Astrocyte of the spinal cord (primary cell): ENCODE measurements around the gene INSIG1.

Source experiments
- DNase-seq: peaks from one replicate; pipeline ENCODE4 v3.0.0; 2011; ENCODE audit warnings: low read depth, low spot score
- H3K4me3 ChIP-seq: 2 replicates; pipeline ENCODE4 v1.5.1; 2011; ENCODE audit warnings: low read depth, mild to moderate bottlenecking, low read length, moderate library complexity
- in situ Hi-C: cut with HindIII; loops from 2 replicates; pipeline ENCODE4 v1.10.0; 2017; ENCODE audit warnings: low sequenced_read_pairs
- TF ChIP-seq, protein P1 (sequence below): IDR thresholded peaks from 2 replicates; pipeline ENCODE4 v1.5.1; 2012; ENCODE audit warnings: low read depth, mild to moderate bottlenecking, low read length, inconsistent platforms

The INSIG1 gene

DNA sequence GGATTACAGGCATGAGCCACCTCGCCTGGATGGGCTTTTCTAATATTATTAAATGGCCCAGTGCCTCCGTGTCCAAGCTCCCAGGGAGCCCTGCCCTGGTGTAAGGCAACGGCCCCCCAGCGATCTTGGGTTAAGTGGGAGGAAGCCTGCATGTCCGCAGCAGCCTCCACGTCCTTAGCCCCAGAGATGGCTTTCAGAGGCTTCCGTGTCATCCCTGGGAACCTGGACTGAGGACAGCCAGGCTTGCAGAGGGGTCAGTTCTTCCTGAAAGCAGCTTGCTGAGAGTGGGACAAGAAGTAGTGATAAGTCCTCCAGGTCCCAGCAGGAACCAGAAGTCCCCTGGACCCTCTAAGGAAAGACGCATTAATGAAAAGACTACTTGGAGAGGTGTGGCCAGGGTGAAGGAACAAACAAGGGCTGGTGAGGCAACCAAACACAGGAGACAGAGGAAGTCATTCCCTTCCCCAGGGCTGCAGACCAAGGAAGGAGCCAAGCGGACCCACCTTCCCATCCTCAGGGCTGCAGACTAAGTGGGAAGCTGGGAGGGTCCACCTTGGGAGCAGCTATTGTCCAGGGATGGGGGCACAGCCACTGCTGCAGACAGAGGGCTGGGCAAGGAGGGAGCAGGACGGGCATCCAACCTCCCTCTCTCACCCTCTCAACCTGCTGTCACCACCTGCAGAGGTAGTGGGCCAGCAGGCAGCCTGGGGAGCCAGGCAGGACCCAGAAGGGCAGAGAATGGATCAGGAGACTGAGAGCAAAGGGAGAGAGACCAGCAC is 13.0 kb upstream of the INSIG1 start:
- TF ChIP-seq, protein P1, sequence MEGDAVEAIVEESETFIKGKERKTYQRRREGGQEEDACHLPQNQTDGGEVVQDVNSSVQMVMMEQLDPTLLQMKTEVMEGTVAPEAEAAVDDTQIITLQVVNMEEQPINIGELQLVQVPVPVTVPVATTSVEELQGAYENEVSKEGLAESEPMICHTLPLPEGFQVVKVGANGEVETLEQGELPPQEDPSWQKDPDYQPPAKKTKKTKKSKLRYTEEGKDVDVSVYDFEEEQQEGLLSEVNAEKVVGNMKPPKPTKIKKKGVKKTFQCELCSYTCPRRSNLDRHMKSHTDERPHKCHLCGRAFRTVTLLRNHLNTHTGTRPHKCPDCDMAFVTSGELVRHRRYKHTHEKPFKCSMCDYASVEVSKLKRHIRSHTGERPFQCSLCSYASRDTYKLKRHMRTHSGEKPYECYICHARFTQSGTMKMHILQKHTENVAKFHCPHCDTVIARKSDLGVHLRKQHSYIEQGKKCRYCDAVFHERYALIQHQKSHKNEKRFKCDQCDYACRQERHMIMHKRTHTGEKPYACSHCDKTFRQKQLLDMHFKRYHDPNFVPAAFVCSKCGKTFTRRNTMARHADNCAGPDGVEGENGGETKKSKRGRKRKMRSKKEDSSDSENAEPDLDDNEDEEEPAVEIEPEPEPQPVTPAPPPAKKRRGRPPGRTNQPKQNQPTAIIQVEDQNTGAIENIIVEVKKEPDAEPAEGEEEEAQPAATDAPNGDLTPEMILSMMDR = no peak
- in situ Hi-C loops = no loop called here
- DNase-seq = no peak
- no peak overlapping the region for H3K4me3 ChIP-seq

DNA sequence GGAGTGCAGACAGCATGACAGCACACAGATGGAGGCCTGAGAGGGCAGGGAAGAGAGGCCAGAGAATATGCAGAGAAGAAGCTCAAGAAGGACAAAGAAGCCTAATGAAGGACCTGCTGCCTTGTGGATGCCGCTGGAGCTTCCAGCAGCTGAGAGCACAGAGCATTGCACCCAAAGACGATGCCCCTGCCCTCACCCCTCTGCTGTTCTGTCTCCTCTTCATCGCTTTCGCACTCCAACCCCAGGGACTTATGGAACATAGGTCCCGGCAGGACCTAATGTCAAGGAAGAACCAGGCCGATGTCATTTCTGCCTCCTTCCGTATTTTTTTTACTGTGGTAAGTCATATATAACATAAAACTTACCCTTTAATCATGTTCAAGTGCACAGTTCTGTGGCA is 12.3 kb upstream of the INSIG1 start:
- in situ Hi-C loops = no loop called here
- no peak overlapping the region for H3K4me3 ChIP-seq

DNA sequence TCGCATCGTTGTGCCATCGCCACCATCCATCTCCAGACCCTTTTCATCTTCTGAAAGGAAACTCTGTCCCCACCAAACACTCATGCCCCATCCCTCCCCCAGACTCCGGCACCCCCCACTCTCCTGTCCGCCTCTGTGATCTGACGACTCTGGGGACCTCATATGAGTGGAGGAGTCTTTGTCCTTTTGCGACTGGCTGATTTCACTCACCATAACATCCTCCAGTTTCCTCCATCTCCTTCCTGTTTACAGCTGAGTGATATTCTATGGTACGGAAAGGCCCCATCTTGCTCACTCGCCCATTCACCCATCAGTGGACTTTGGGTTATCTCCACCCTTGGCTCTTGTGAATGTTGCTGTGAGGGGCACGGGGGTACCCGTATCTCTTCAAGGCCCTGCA is 11.8 kb upstream of the INSIG1 start:
- no peak overlapping the region for H3K4me3 ChIP-seq
- DNase-seq = no peak
- in situ Hi-C loops = no loop called here
- TF ChIP-seq, protein P1 = no peak

More for the DNA sequence above, 12.3 kb upstream of the INSIG1 start:
- DNase-seq = no peak
- TF ChIP-seq, protein P1 = no peak

DNA sequence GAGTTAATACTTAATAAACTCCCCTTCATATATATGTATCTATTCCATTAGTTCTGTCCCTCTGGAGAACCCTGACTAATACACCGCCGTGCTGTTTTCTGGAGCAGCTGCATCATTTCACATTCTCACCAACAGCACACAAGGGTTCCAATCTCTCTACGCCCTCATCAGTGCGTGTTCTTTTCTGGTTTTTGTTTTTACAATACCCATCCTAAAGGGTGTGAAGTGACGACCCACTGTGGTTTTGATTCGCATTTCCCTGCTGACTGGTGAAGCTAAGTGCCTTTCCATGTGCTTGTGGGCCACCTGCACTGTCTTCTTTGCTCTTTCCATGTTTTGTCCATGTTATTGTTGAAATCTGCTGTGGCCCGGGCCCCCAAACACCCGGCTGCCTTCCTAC is 11.0 kb upstream of the INSIG1 start:
- TF ChIP-seq, protein P1 = no peak
- H3K4me3 ChIP-seq = no peak overlapping the region
- in situ Hi-C loops = no loop called here
- DNase-seq = no peak

DNA sequence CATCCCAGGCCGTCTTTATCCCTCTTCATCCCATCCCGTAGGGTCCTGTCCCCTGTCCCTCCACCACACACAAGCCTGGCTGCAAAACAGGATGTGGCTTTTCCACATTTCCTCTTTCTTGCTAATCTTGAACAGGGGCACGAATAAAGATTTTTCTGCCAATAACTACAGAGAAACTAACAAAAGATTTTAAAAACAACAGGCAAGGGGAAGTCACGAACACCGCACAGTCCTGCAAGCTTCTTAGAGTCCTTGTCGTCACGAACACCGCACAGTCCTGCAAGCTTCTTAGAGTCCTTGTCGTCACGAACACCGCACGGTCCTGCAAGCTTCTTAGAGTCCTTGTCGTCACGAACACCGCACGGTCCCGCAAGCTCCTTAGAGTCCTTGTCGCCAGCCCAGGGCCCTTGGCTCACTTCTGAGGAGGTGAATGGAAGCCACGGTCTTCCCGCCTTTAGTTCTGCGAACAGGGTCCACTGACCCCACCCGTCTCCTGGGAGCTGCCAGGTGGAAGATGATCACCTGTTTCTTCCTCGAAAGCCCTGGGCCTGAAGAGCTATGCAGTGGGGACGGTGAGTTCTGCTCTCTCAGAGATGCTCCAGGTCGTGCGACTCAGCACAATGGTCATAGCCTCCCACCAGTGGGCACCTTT is 10.3 kb upstream of the INSIG1 start:
- DNase-seq = no peak
- in situ Hi-C loops = no loop called here
- TF ChIP-seq, protein P1 = no peak
- H3K4me3 ChIP-seq = no peak overlapping the region

DNA sequence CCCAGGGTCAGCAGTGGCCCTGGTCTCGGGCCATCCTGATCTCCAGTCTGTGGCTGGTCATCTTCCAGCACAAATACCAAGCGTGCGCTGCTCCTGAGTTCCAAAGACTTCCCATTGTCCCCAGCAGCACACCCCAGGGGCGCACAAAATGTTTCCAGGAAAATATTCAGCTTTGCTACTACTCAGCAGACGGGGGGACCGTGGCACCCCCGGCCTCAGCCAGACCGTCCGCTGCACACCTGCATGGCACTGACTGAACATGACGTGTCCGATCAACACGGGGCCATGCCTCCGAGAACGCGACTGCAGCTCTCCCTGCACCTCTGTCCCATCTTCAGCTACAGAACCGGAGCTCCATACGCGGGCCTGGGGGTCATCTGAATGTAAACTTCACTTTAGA is 9.6 kb upstream of the INSIG1 start:
- TF ChIP-seq, protein P1 = no peak
- H3K4me3 ChIP-seq = no peak overlapping the region
- no peak for DNase-seq
- in situ Hi-C loops = no loop called here
